CD4-positive, alpha-beta T cell (primary cell): ENCODE measurements around the gene TIMM8B. TPM values are rescaled to one million over a fixed set of nuclear protein-coding genes. Genes with fewer than 3 reads are reported as not detected.

Source experiments
- ATAC-seq: fragments of 200-7000 bp; cut with Tn5 transposase; one replicate; pipeline ENCODE4 v1.10.0; 2022; ENCODE audit warnings: mild to moderate bottlenecking; ENCODE audit not compliant: poor library complexity
- CTCF ChIA-PET: fragments of 350-600 bp; sonication (Branson Sonifier 250); formaldehyde crosslinking; loops from one replicate; lab custom pipeline; 2021; ENCODE audit warnings: antibody characterized with exemption, inconsistent platforms; lab: Charles Lee
- POLR2A ChIA-PET: fragments of 350-600 bp; sonication (Branson Sonifier 250); formaldehyde crosslinking; loops from one replicate; lab custom pipeline; 2021; ENCODE audit warnings: antibody characterized with exemption, inconsistent platforms; lab: Charles Lee
- DNase-seq, 14 experiments: peaks; one replicate each; pipeline ENCODE4 v3.0.0-alpha.2; 2013 to 2020; ENCODE audit warnings: mixed read lengths in 2 of 14
- H3K27ac ChIP-seq, 2 donors: one replicate each; pipeline versions ENCODE4 v1.5.1 to v1.7.0; 2013; ENCODE audit warnings: low read length in 2 of 2, low read depth in 1 of 2, mild to moderate bottlenecking in 1 of 2
- H3K27me3 ChIP-seq, 2 experiments: 1 replicate in 1 of 2; 2 replicates in 1 of 2; pipeline versions ENCODE4 v1.6.1 to v1.7.0; 2013; ENCODE audit warnings: low read length in 2 of 2, control low read depth in 1 of 2, mild to moderate bottlenecking in 1 of 2, moderate library complexity in 1 of 2; ENCODE audit not compliant: insufficient read depth in 2 of 2, control insufficient read depth in 1 of 2
- H3K36me3 ChIP-seq: one replicate; pipeline ENCODE4 v1.6.1; 2013; ENCODE audit warnings: low read length, control low read depth; ENCODE audit not compliant: insufficient read depth
- H3K4me1 ChIP-seq: one replicate; pipeline ENCODE4 v1.6.1; 2013; ENCODE audit warnings: low read length, control low read depth; ENCODE audit not compliant: insufficient read depth
- H3K4me3 ChIP-seq: one replicate; pipeline ENCODE4 v1.5.1; 2013; ENCODE audit warnings: mild to moderate bottlenecking, low read length, moderate library complexity
- H3K9me3 ChIP-seq, 2 experiments: 1 replicate in 1 of 2; 2 replicates in 1 of 2; pipeline versions ENCODE4 v1.6.1 to v1.7.0; 2013; ENCODE audit warnings: low read length in 2 of 2, mild to moderate bottlenecking in 2 of 2, control low read depth in 1 of 2, moderate library complexity in 1 of 2; ENCODE audit not compliant: control insufficient read depth in 1 of 2, insufficient read depth in 1 of 2
- H3K27ac Mint-ChIP-seq: one replicate; pipeline ENCODE4 v1.8.0; 2020; ENCODE audit warnings: mixed read lengths
- H3K27me3 Mint-ChIP-seq: one replicate; pipeline ENCODE4 v1.8.0; 2021; ENCODE audit warnings: mixed read lengths
- H3K36me3 Mint-ChIP-seq: one replicate; pipeline ENCODE4 v1.8.0; 2021; ENCODE audit warnings: low read depth, mixed read lengths
- H3K4me1 Mint-ChIP-seq: one replicate; pipeline ENCODE4 v1.8.0; 2021; ENCODE audit warnings: low read depth, mixed read lengths
- H3K4me3 Mint-ChIP-seq: one replicate; pipeline ENCODE4 v1.8.0; 2020; ENCODE audit warnings: mild to moderate bottlenecking, mixed read lengths
- H3K9me3 Mint-ChIP-seq: one replicate; pipeline ENCODE4 v1.8.0; 2020; ENCODE audit warnings: mixed read lengths
- intact Hi-C, 2 experiments: fragments of 100-400 bp; cut with DNase I in 1 of 2; cut with micrococcal nuclease in 1 of 2; formaldehyde crosslinking; loops; one replicate each; pipeline versions ENCODE4 v1.15.1 to v1.9.0; 2023 to 2025; cut with DNase I, micrococcal nuclease
- polyA plus RNA-seq, 2 donors: library from polyadenylated mRNA; unstranded; fragments of 120-200 nt; gene quantifications; one replicate each; pipeline ENCODE4 v1.2.1, GENCODE V29; 2013
- total RNA-seq, 174 experiments: library from RNA in 2 of 174; stranded (reverse) in 2 of 174; gene quantifications; one replicate each; pipeline ENCODE4 v1.2.3 and lab custom pipeline; 2021 to 2026
- TF ChIP-seq, protein P1 (sequence below): fragments of 200-600 bp; IDR thresholded peaks from one replicate; pipeline ENCODE4 v1.8.0; 2022; ENCODE audit warnings: antibody characterized with exemption, mild to moderate bottlenecking

Gene TIMM8B, protein sequence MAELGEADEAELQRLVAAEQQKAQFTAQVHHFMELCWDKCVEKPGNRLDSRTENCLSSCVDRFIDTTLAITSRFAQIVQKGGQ
- total RNA-seq (10 to 100 TPM in 1 of 2 experiments, 1 to 10 TPM in 1; 9.1 to 10.5 TPM), total RNA-seq (lab: John Stamatoyannopoulos, UW) (9.4 to 55.7 (median 16.1) reads per million in 172 experiments)
- 22.3 TPM for polyA plus RNA-seq (2013, experiment 1 of 2)
- polyA plus RNA-seq (2013, experiment 2 of 2) = 18.5 TPM

DNA sequence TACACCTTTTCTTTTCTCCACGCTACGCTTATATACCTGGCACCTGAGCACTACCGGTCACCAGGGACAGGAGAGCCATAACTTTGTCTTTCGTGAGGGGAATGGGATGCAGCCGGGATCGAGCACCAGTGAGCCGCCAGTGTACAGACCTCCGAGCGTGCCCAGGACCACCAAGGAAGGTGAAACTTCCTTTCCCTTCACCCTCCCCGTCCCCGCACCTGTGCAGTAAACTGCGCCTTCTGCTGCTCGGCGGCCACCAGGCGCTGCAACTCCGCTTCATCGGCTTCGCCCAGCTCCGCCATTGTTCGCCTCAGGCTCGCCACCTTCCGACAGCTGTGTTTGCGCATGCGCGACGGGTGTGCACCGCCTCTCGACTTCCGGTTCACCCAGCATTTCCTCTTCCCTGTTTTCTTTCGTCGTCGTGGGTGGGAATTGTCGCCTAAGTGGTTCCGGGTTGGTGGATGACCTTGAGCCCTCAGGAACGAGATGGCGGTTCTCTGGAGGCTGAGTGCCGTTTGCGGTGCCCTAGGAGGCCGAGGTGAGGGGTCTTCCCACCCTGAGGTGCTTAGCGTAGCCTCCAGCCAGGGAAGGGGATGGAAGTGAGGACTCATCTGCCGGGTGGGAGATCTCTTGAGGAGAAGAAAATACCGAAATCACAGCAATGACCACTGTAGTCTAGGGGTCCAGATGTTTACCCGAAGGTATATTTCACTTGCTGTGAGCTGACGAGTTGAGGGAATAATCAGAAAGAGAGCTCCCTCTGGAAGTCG lies at the start of gene TIMM8B, which contains the start of gene SDHD:
Gene TIMM8B, minus strand, starts transcription at position 335 of the 770 bp plus-strand sequence. Its CDS starts 33 bp downstream, at position 302.
Gene SDHD, plus strand, starts transcription at position 452 of the 770 bp plus-strand sequence. Its CDS starts 35 bp downstream, at position 487.
- POLR2A ChIA-PET = interaction anchor here (0.6 to 3.9 kb wide), 8 partner anchors 8 to 1229 kb away, joined by 3 to 36 read pairs (median 4); partner anchors contain the start of genes ALG9, NKAPD1, PIH1D2 and PTS
- no peaks in the 10 kb centered on the region for H3K9me3 Mint-ChIP-seq
- peak; percentile 93 for ATAC-seq

DNA sequence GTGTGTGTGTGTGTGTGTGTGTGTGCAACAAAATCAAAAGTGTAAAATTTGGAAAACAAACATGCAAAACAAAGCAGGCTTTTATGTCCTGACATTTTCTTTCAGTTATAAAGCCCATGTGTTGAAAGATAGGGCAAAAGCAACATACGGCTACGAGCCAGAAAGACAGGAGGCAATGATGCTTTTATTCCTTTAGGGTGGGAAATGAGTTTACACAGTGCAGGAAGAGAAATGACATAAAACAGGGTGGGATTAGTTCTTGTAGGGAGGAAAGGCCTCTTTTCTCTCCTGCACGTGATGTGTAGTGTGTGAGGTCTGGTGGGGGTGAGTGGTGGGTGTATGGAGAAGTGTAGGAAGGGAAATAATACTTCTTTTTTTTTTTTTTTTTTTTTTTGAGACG lies 47.9 kb upstream of the TIMM8B start:
- no peaks in the 10 kb centered on the region for H3K36me3 Mint-ChIP-seq
- Histone ChIP-seq H3K4me1 (no peaks in the 10 kb centered on the region), H3K4me3 (no peak overlapping the region), H3K36me3 (no peaks in the 10 kb centered on the region), H3K27me3 (no peaks in the 10 kb centered on the region), H3K9me3 (no peaks in the 10 kb centered on the region), H3K27ac (no peak overlapping the region)
- no peaks in the 10 kb centered on the region for H3K27me3 Mint-ChIP-seq
- no peak overlapping the region for H3K4me3 Mint-ChIP-seq
- H3K4me1 Mint-ChIP-seq = no peaks in the 10 kb centered on the region
- ChIA-PET CTCF (interaction anchor here (0.6 kb wide), 1 partner anchor 21 kb away, joined by 3 read pairs; no protein-coding TSS in a partner anchor), POLR2A (interaction anchor here (0.8 kb wide), 1 partner anchor 419 kb away, joined by 4 read pairs; no protein-coding TSS in a partner anchor)
- intact Hi-C loops = no loop called here
- ATAC-seq (no peak), DNase-seq (no peak)
- TF ChIP-seq, protein P1, sequence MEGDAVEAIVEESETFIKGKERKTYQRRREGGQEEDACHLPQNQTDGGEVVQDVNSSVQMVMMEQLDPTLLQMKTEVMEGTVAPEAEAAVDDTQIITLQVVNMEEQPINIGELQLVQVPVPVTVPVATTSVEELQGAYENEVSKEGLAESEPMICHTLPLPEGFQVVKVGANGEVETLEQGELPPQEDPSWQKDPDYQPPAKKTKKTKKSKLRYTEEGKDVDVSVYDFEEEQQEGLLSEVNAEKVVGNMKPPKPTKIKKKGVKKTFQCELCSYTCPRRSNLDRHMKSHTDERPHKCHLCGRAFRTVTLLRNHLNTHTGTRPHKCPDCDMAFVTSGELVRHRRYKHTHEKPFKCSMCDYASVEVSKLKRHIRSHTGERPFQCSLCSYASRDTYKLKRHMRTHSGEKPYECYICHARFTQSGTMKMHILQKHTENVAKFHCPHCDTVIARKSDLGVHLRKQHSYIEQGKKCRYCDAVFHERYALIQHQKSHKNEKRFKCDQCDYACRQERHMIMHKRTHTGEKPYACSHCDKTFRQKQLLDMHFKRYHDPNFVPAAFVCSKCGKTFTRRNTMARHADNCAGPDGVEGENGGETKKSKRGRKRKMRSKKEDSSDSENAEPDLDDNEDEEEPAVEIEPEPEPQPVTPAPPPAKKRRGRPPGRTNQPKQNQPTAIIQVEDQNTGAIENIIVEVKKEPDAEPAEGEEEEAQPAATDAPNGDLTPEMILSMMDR = no peak
- H3K9me3 Mint-ChIP-seq = no peaks in the 10 kb centered on the region
- no peak overlapping the region for H3K27ac Mint-ChIP-seq

More for the DNA sequence above, at the start of gene TIMM8B, which contains the start of gene SDHD:
- intact Hi-C loops = loop anchor here (1.0 to 10.0 kb wide), 9 partner anchors 12 to 1228 kb away; partner anchors contain the start of genes DLAT (in 2 of the 2), NKAPD1 (in 2 of the 2), PIH1D2 (in 2 of the 2) and CFAP68 (in 1 of the 2)
- CTCF ChIA-PET = interaction anchor here (0.6 to 1.6 kb wide), 4 partner anchors 10 to 148 kb away, joined by 3 to 4 read pairs (median 3); no protein-coding TSS in a partner anchor
- Histone ChIP-seq H3K27ac (peak within 1 kb of the TSS; percentile 35 to 75), H3K4me1 (peaks cover 32% of the 10 kb centered on the region), H3K4me3 (peak within 1 kb of the TSS; percentile 88), H3K9me3 (no peaks in the 10 kb centered on the region), H3K36me3 (peaks cover 63% of the 10 kb centered on the region), H3K27me3 (no peaks in the 10 kb centered on the region)
- TF ChIP-seq, protein P1 = peak; percentile 29
- Mint-ChIP-seq H3K36me3 (peaks cover 97% of the 10 kb centered on the region), H3K27ac (peak within 1 kb of the TSS; percentile 94), H3K27me3 (no peaks in the 10 kb centered on the region), H3K4me3 (peak within 1 kb of the TSS; percentile 99), H3K4me1 (peaks cover 54% of the 10 kb centered on the region)
- peak; percentile 91 to 99 (median 94) for DNase-seq

DNA sequence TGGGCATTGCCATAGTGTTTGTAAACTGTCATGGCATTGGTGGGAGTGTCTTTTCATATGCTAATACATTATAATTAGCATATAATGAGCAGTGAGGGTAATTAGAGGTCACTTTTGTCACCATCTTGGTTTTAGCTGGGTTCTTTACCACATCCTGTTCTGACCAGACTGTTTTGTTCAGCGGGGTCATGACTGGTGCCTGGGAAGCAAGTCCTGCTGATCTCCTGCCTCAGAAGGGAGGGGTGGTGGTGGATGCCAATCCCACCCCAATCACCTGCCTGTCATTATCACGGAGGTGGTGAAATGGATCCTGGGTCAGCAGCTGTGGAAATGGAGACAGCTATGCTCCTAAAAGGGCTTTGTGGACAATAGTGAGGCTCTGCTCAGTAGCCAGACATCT lies 46.2 kb upstream of the TIMM8B start:
- TF ChIP-seq, protein P1 = no peak
- H3K36me3 ChIP-seq = no peaks in the 10 kb centered on the region
- H3K27me3 Mint-ChIP-seq = no peaks in the 10 kb centered on the region
- no peaks in the 10 kb centered on the region for H3K27me3 ChIP-seq
- no peaks in the 10 kb centered on the region for H3K4me1 Mint-ChIP-seq
- POLR2A ChIA-PET = no interaction called here
- CTCF ChIA-PET = no interaction called here
- no peak overlapping the region for H3K27ac ChIP-seq
- H3K27ac Mint-ChIP-seq = no peak overlapping the region
- H3K4me3 ChIP-seq = no peak overlapping the region
- no peaks in the 10 kb centered on the region for H3K36me3 Mint-ChIP-seq
- no peaks in the 10 kb centered on the region for H3K9me3 ChIP-seq
- no peaks in the 10 kb centered on the region for H3K4me1 ChIP-seq
- DNase-seq (no peak), ATAC-seq (no peak)
- intact Hi-C loops = no loop called here
- H3K9me3 Mint-ChIP-seq = no peaks in the 10 kb centered on the region
- no peak overlapping the region for H3K4me3 Mint-ChIP-seq
